GM12878 (cell line): ENCODE results near the gene RASL12.

Experiments used
- MAX ChIP-seq: IDR thresholded peaks from 2 replicates; pipeline ENCODE4 v1.6.1; 2012; ENCODE audit warnings: low read depth, low read length, improper control_type of control experiment
- NFYB ChIP-seq: IDR thresholded peaks from 2 replicates; pipeline ENCODE4 v1.6.1; 2011; ENCODE audit warnings: low read depth, mild to moderate bottlenecking, low read length, improper control_type of control experiment, moderate library complexity; ENCODE audit not compliant: insufficient read depth
- TF ChIP-seq, protein P1 (sequence below), 3 experiments: IDR thresholded peaks in 2 of 3; conservative IDR thresholded peaks in 1 of 3; 2 replicates each; pipeline ENCODE4 v1.5.1; 2011; ENCODE audit warnings: low read depth in 3 of 3, low read length in 3 of 3, mild to moderate bottlenecking in 3 of 3, control low read depth in 2 of 3, moderate library complexity in 2 of 3, inconsistent platforms in 1 of 3, mixed read lengths in 1 of 3; ENCODE audit not compliant: control insufficient read depth in 2 of 3, insufficient read depth in 1 of 3; ENCODE audit errors: extremely low read depth in 1 of 3

DNA sequence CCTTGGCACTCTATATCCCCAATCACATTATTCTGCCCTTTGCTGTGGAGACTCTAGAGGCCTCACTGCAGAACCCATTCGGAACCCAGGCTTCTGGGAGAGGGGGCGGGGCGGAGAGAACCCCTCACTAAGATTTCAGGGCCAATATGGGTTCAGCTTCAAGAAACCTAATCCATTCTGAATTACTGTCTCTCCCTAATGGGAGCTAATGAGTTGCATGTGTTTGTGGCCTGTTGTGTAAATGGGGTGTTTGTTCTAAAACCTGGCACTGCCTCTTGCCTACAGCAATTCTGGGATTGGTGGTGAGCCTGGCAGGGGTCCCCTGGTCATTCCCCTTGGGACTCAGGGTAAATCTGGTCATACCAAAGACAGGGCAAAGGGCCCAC, 605 bp upstream of the RASL12 start:
- TF ChIP-seq NFYB: no peak
- TF ChIP-seq MAX: no peak
- TF ChIP-seq, protein P1, sequence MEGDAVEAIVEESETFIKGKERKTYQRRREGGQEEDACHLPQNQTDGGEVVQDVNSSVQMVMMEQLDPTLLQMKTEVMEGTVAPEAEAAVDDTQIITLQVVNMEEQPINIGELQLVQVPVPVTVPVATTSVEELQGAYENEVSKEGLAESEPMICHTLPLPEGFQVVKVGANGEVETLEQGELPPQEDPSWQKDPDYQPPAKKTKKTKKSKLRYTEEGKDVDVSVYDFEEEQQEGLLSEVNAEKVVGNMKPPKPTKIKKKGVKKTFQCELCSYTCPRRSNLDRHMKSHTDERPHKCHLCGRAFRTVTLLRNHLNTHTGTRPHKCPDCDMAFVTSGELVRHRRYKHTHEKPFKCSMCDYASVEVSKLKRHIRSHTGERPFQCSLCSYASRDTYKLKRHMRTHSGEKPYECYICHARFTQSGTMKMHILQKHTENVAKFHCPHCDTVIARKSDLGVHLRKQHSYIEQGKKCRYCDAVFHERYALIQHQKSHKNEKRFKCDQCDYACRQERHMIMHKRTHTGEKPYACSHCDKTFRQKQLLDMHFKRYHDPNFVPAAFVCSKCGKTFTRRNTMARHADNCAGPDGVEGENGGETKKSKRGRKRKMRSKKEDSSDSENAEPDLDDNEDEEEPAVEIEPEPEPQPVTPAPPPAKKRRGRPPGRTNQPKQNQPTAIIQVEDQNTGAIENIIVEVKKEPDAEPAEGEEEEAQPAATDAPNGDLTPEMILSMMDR (IDR thresholded peaks at IDR 0.05 in 2 of 3, conservative IDR thresholded peaks at IDR 0.05 in 1 of 3; ENCODE audit: control insufficient read depth in 2 of 3, extremely low read depth in 1 of 3, insufficient read depth in 1 of 3, low read depth in 3 of 3, low read length in 3 of 3): no peak
